HG03558 (cell line): ENCODE measurements around the gene PYCR2.

ENCODE experiments used
- ATAC-seq: cut with Tn5 transposase; IDR thresholded peaks from one replicate; pipeline ENCODE4 v1.9.1; 2021; ENCODE audit warnings: moderate number of reproducible peaks; ENCODE audit not compliant: unreplicated experiment; ENCODE audit errors: extremely low read depth

PYCR2 gene

GRCh38 chr1:225880222-225880588, 43.8 kb downstream of the PYCR2 start:
- ATAC-seq: no peak

- no peak for ATAC-seq
Measured at GRCh38 chr1:225879521-225880221, 44.4 kb downstream of the PYCR2 start.

GRCh38 chr1:225878282-225878681, 45.8 kb downstream of the PYCR2 start:
- no peak for ATAC-seq

GRCh38 chr1:225877580-225877979, 46.5 kb downstream of the PYCR2 start:
- ATAC-seq: no peak

- ATAC-seq: no peak
Measured at GRCh38 chr1:225876900-225877510, 47.0 kb downstream of the PYCR2 start.

GRCh38 chr1:225875044-225875815, 48.8 kb downstream of the PYCR2 start:
- ATAC-seq: no peak

- ATAC-seq: no peak
Measured at GRCh38 chr1:225874431-225874830, 49.6 kb downstream of the PYCR2 start.

GRCh38 chr1:225873281-225873850, 50.7 kb downstream of the PYCR2 start:
- no peak for ATAC-seq

GRCh38 chr1:225872075-225872430, 52.0 kb downstream of the PYCR2 start:
- no peak for ATAC-seq

GRCh38 chr1:225871359-225872074, 52.5 kb downstream of the PYCR2 start:
- no peak for ATAC-seq

GRCh38 chr1:225870911-225871310, 53.1 kb downstream of the PYCR2 start:
- ATAC-seq: no peak
